GM19351 (cell line): ENCODE measurements around the gene E2F4.
A peak's percentile ranks its signal among the peaks of the same experiment; 100 is the strongest.

ENCODE experiments used
- ATAC-seq: cut with Tn5 transposase; IDR thresholded peaks from one replicate; pipeline ENCODE4 v1.9.1; 2021; ENCODE audit warnings: mild to moderate bottlenecking, moderate library complexity; ENCODE audit not compliant: unreplicated experiment

Gene E2F4, protein sequence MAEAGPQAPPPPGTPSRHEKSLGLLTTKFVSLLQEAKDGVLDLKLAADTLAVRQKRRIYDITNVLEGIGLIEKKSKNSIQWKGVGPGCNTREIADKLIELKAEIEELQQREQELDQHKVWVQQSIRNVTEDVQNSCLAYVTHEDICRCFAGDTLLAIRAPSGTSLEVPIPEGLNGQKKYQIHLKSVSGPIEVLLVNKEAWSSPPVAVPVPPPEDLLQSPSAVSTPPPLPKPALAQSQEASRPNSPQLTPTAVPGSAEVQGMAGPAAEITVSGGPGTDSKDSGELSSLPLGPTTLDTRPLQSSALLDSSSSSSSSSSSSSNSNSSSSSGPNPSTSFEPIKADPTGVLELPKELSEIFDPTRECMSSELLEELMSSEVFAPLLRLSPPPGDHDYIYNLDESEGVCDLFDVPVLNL

GRCh38 chr16:67191995-67192681 is at the start of gene E2F4:
Gene E2F4 (plus strand): TSS chr16:67192155. CDS start chr16:67192228, 73 bp downstream.
- ATAC-seq = peak; percentile 97

DNA sequence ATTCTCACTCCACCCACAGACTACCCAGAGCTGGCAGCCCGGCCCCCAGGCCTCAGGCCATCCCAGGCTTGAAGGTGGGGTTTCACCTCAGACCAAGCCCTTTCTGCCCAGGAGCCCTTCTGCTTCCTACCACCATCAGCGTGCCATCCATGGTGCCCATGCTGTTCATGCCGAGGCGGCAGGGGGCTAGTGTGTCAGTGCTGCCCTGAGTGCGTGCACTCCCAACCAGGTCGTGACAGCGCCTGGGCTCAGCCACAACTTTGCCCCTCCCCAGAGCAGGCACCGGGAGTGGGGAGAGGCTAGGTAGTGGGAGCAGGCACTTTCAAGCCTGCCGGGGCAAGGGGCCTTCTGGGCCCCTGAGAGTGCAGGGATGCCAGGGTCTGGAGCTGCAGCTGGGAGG is 49.6 kb upstream of the E2F4 start:
- no peak for ATAC-seq

GRCh38 chr16:67144943-67145342 is 47.0 kb upstream of the E2F4 start:
- ATAC-seq = no peak

DNA sequence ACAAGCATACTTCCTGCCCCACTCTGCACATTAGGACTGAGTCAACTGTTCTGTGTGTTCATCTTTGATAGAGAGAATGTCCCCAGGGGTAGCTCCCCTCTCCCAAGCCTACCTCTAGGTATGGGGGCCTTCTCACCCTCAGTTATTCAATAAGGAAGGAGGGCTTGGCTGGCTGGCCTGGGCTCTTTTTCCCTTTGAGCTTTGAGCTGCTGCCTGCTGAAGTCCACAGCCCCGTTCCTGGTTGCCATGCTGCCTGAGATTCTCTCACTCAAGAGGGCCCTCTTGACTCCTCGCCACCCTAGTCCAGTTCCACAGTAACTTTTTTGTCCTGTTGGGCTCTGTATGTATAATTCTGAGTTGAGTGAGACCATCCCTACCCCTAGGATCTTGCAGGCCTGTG is 46.2 kb upstream of the E2F4 start:
- no peak for ATAC-seq

DNA sequence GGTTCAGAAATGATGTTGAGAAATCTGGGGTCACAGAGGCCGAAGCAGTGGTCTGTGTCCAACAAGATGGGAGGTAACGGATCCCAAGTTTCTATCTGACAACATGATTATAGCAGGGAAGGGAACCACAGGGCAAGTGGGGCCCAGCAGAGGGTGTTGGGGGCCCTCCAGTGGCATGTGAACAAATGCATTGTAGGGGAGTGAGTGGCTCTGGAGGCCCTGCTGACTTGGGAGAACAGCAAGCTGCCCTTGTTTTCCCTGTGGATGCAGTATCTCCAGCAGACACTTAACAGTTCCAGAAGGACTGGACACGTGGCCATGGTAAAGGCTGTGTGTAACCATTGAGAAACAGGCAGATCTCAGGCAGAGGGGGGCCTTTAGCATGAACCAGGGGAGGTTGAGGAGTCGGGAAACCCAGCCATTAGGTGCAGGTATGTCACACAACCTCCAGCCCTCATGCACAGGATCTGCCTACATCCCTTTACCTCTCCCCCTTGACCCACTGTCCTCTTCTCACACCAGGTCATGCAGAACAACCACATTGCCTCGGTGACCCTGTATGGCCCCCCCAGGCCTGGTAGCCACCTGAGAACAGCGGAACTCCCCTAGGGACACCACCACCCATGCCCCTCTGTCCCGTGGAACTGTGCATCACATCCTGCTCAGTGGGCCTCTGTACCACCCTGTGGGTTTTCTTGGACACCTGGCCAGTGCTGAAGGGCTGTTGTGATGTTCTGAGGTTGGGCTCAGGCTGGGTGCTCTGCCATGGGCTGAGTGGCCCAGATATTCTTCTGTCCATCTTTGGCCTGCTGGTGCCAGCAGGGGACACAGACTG is 45.2 kb upstream of the E2F4 start:
- ATAC-seq = no peak

- ATAC-seq = no peak
Observed at GRCh38 chr16:67147437-67148140, 44.4 kb upstream of the E2F4 start.

DNA sequence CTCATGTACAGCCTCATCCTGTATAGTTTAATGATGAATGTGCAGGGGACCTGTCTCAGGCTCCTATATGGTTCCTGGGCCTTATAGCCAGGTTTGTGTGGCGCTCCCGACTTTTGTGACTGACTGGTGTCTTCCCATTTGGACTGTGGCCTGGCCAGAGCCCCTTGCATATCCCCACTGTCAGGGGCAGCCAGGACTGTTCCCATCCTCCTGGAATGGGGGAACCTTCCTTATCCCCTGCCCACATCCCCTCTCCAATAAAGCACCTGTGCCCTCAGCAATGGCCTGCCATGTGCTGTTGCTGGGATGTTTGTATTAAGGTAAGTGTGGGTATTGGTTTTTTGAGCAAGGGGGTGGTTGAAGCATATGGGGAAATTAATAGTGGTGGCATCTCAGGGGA is 43.7 kb upstream of the E2F4 start:
- ATAC-seq = no peak

DNA sequence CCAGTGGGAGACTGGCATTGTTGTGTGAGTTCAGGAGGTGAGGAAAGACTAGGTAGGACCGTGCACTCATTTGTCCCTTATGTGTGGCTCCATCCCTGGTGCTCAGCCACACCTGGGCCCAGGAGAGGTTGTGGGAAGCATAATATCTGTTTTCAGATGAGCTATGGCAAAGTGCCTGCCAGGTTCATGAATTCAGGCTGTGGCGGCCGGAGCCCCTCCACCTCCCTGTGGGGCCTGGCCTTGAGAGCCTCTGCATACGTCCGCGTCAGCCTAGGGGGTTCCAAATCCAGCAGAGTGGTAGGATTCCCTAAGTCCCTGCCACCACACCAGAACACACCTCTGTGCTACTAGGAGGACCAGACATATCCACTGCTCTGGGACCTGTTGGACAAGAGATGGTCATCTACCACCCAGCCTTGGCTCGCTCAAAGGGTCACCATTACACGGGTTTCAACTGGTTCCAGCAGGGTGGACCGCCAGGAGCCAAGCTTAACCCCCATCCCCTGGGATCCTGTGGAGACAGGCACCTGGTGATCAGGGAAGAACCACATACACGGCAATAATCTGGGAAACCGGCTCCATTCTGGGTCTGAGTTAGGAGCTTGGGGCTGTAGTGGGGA is 43.2 kb upstream of the E2F4 start:
- ATAC-seq = no peak

GRCh38 chr16:67149276-67150046 is 42.5 kb upstream of the E2F4 start:
- no peak for ATAC-seq

- ATAC-seq = peak; percentile 43
Observed at GRCh38 chr16:67150047-67150832, 41.7 kb upstream of the E2F4 start.

DNA sequence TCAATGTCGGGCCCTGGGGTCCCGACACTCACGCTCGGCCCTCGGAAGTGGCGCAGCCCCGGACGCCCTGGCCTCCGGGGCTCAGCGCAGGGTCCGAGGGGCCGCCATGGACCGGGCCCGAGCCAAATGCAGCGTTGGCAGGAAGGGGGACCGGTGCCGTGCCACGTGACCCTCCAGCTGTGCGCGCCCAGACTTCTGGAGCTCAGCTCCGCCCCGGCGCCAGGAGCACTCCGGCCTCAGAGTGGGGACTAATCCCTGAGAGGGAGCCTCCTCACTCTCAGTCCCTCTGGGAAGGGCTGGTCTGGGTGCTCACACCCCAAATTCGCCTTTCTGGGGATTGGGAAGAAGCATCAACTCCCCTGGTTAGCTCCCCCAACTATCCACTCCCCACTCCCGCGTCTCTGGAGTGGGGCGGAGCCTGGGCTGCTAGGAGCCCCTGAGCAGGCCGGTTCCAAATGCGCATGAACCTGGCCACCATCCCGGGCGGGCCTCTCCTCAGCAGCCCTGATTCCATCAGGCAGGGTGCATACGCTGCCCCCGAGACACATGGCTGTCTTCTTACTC is 41.0 kb upstream of the E2F4 start, which contains the start of gene B3GNT9:
Gene B3GNT9 (minus strand): TSS at position 166 of the 564 bp plus-strand sequence. CDS start 513 bp downstream, outside the sequence.
- peak; percentile 43 for ATAC-seq

GRCh38 chr16:67151431-67152097 is 40.4 kb upstream of the E2F4 start:
- ATAC-seq = no peak

DNA sequence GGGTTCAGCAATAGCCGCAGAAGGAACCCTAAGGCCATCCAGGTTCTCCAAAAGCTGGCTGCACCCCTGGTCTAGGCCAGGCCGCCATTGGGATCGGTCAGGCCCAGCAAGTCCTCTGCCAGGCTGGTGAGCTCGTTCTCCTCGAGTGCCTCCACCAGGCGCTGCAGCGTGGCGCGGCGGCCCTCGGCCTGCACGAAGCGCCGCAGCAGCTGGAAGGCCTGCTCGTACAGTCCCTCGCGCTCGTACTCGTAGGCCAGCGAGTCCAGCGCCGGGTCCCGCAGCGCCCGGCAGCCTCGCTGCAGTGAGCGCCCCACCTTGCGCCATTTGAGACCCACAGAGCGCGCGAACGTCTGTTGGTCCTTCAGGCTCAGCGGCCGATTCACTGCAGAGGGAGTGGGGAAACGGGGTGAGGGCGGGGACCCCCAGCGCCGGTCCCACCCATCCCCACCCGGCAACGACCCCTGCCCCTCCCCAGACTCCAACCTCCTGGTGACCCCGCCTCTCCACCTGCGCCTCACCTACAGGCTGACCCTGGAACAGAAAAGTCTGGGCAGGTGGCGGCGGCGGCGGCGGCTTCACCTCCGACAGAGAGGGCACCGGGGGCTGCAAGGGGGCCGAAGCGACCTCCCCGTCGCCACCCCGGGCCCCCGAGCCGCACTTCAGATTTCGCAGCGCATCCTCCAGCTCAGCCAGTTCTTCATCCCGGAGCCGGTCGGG is 37.2 kb upstream of the E2F4 start:
- ATAC-seq = no peak

DNA sequence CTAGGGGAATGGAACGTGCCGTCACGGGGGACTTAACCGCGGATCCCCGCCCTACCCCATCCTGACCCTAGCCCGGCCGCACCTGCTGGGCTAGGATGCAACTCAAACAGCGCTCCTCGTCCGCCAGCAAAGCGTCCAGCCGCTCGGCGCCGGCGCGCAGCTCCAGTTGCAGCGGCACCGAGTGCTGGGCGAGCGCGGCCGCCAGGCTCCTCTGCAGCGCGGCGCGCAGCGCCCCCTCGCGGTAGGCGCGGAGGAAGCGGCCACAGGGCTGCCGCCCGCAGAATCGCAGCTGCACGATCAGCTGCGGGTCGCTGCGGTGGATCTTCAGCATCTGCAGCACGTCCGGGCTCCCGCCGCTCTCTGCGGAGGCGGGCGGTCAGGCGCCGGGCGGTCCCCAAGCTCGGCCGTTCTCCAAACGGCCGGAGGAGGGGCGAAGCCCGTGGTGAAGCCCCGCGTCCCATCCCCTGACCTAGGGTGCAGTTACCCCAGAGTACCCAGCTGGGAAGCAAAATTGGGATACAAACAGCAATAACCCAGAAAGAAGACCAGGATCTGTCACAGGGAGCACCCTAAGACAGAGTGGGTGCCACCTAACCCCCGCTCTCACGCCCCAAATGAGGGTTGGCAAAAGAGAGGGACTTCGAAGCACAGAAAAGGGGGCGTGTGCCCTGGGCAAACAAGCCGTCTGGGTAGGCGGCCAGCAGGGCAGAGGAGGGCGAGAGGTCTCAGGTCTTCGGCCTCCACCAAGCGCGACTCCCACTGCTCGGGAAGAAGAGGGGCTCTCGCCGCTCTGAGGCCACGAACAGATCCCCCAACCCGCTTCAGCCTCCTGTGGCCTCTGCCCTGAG is 36.4 kb upstream of the E2F4 start:
- ATAC-seq = no peak

DNA sequence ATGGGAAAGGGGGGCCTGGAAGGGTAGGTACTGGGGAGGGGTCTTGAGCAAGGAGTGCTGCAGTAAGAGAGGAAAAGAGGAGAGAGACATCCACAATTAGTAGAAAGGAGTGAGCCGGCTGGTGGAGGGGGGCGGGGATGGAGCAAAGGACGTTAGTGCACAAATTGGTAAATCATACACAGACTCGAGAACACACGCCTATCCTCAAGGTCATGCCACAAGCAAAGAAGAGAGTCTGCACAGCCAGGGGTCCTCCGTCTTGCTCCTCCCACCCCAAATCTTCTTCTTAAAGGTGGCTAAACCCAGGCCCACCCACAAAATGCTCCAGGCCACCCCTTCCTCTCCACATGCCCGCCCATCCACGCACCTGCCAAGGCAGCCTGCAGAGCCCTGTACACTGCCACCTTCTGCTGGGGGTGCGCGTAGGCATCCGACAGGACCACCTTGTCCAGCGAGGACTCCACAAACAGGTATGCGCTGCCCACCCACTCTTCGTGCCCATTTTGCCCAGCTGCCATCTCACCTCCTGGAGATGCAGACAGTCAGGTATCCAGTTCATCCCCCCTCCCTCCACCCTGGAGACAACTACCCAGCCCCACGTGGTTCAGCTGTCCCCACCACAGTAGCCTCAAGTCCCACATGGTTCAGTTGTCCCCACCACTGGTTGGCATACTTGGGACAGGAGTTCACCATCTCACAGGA is 35.7 kb upstream of the E2F4 start:
- ATAC-seq = no peak
